OCI-LY1 (cell line): Measurements from ENCODE around the gene TGM1.

Source experiments
- H2AFZ ChIP-seq: fragments of 200-600 bp; sonication (generic), shearing (Covaris generic); 2 replicates; pipeline ENCODE4 v1.6.0; 2014; ENCODE audit warnings: antibody characterized with exemption, mild to moderate bottlenecking, low read length
- H3F3A ChIP-seq: fragments of 200-600 bp; sonication (generic), shearing (Covaris generic); 2 replicates; pipeline ENCODE4 v1.6.0; 2014; ENCODE audit warnings: mild to moderate bottlenecking, antibody characterized with exemption, low read length, moderate library complexity; ENCODE audit not compliant: insufficient read depth
- H3K27ac ChIP-seq: fragments of 200-600 bp; sonication (generic); 2 replicates; pipeline ENCODE4 v1.5.1; 2014; ENCODE audit warnings: low read length, mixed run types, mild to moderate bottlenecking, low read depth; ENCODE audit not compliant: poor library complexity, severe bottlenecking
- H3K27me3 ChIP-seq: fragments of 200-600 bp; sonication (generic); 2 replicates; pipeline ENCODE4 v1.6.0; 2014; ENCODE audit warnings: antibody characterized with exemption, mild to moderate bottlenecking, low read length, moderate library complexity; ENCODE audit not compliant: insufficient read depth
- H3K36me3 ChIP-seq: fragments of 200-600 bp; sonication (generic); 2 replicates; pipeline ENCODE4 v1.6.1; 2014; ENCODE audit warnings: mild to moderate bottlenecking, antibody characterized with exemption, low read length, moderate library complexity, mixed read lengths; ENCODE audit not compliant: insufficient read depth
- H3K4me1 ChIP-seq: fragments of 200-600 bp; sonication (generic); 2 replicates; pipeline ENCODE4 v1.5.1; 2014; ENCODE audit warnings: mild to moderate bottlenecking, low read length, moderate library complexity; ENCODE audit not compliant: insufficient read depth, severe bottlenecking
- H3K4me2 ChIP-seq: fragments of 200-600 bp; sonication (generic), shearing (Covaris generic); 2 replicates; pipeline ENCODE4 v1.6.1; 2014; ENCODE audit warnings: low read length
- H3K4me3 ChIP-seq: fragments of 200-600 bp; sonication (generic); 2 replicates; pipeline ENCODE4 v1.5.1; 2014; ENCODE audit warnings: low read length, low read depth, mild to moderate bottlenecking, mixed read lengths; ENCODE audit not compliant: poor library complexity, severe bottlenecking
- H3K79me2 ChIP-seq: fragments of 200-600 bp; shearing (Covaris generic); 2 replicates; pipeline ENCODE4 v1.6.1; 2016; ENCODE audit warnings: mixed run types, low read length, mixed read lengths; ENCODE audit not compliant: insufficient read depth
- H3K9ac ChIP-seq: fragments of 200-600 bp; sonication (generic), shearing (Covaris generic); 2 replicates; pipeline ENCODE4 v1.6.1; 2014; ENCODE audit warnings: mild to moderate bottlenecking, low read length, mixed read lengths
- H3K9me2 ChIP-seq: fragments of 200-600 bp; sonication (generic), shearing (Covaris generic); 2 replicates; pipeline ENCODE4 v1.6.1; 2014; ENCODE audit warnings: low read depth, mild to moderate bottlenecking, low read length, mixed read lengths
- H3K9me3 ChIP-seq: fragments of 200-600 bp; shearing (Covaris generic); 2 replicates; pipeline ENCODE4 v1.6.1; 2014; ENCODE audit warnings: low read length, mixed read lengths
- H4K20me1 ChIP-seq: fragments of 200-600 bp; sonication (generic), shearing (Covaris generic); 2 replicates; pipeline ENCODE4 v1.6.0; 2016; ENCODE audit warnings: mild to moderate bottlenecking, low read length; ENCODE audit not compliant: insufficient read depth
- EZH2 ChIP-seq: fragments of 200-600 bp; sonication (generic), shearing (Covaris generic); IDR thresholded peaks from 2 replicates; pipeline ENCODE4 v1.8.0; 2017; ENCODE audit warnings: borderline replicate concordance, mixed run types, mild to moderate bottlenecking, antibody characterized with exemption, low read length, moderate library complexity, mixed read lengths
- TF ChIP-seq, protein P1 (sequence below): fragments of 200-600 bp; sonication (generic), shearing (Covaris generic); IDR thresholded peaks from 2 replicates; pipeline ENCODE4 v1.5.1; 2017; ENCODE audit warnings: mild to moderate bottlenecking, antibody characterized with exemption, low read length, moderate library complexity, mixed read lengths

TGM1 gene

DNA sequence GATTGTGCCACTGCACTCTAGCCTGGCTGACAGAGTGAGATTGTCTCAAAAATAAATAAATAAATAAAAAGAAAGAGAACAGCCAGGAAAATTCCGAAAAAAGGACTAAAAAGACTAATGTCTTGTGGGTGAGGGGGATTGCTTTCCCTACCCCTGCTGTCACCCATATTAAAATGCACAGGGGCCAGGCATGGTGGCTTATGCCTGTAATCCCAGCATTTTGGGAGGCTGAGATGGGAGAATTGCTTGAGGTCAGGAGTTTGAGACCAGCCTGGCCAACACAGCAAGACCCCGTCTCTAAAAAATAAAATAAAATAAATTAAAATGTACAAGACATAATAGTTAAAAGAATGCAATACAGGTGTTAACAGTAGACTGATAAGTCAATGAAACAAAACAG is 30.5 kb upstream of the TGM1 start:
- Histone ChIP-seq H3F3A (0 out of 2 replicates have a peak, but pooled peaks cover 3% of the 10 kb centered on the region), H3K27ac (no peak overlapping the region), H3K9me2 (no peaks in the 10 kb centered on the region), H3K79me2 (no peaks in the 10 kb centered on the region), H3K4me1 (peaks cover 5% of the 10 kb centered on the region), H3K4me2 (no peak overlapping the region), H3K9me3 (no peaks in the 10 kb centered on the region), H3K27me3 (no peaks in the 10 kb centered on the region), H4K20me1 (no peaks in the 10 kb centered on the region), H3K9ac (no peak overlapping the region), H3K4me3 (no peak overlapping the region), H2AFZ (no peak overlapping the region), H3K36me3 (peaks cover 47% of the 10 kb centered on the region)
- no peak for TF ChIP-seq EZH2
- TF ChIP-seq, protein P1, sequence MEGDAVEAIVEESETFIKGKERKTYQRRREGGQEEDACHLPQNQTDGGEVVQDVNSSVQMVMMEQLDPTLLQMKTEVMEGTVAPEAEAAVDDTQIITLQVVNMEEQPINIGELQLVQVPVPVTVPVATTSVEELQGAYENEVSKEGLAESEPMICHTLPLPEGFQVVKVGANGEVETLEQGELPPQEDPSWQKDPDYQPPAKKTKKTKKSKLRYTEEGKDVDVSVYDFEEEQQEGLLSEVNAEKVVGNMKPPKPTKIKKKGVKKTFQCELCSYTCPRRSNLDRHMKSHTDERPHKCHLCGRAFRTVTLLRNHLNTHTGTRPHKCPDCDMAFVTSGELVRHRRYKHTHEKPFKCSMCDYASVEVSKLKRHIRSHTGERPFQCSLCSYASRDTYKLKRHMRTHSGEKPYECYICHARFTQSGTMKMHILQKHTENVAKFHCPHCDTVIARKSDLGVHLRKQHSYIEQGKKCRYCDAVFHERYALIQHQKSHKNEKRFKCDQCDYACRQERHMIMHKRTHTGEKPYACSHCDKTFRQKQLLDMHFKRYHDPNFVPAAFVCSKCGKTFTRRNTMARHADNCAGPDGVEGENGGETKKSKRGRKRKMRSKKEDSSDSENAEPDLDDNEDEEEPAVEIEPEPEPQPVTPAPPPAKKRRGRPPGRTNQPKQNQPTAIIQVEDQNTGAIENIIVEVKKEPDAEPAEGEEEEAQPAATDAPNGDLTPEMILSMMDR, result no peak

DNA sequence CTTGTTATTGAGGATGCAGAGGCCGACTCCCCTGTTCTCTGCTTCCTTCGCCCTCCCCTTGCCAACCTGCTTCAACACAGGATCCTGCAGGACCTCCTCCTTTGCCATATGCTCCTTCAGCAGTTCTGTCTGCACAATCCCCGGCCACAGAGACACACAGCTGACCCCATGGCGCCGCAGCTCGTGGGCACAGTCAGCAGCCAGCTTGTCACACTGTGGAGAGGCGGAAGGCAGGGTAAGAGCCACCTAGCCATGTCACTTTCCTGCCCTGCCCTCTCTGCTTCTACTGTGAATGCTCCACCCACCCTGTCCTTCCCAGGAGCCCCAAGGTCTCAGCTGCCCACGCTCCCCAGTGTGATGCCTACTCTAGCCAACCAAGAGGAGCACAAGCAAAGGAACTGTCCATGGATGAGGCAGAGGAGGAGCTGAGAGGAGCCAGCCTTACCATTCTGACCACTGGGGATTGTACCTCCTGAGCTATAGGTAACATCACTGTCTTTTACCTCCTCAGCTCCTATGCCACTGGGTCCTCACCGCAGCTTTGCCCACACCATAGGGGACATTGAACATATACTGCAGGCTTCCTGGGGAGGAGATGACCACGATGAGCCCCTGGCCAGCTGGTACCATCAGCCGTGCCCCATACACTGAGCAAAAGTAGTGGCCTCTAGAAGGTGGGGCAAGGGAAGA is 29.3 kb upstream of the TGM1 start:
- Histone ChIP-seq H3F3A (no peaks in the 10 kb centered on the region), H3K27ac (no peak overlapping the region), H3K4me3 (no peak overlapping the region), H3K79me2 (no peaks in the 10 kb centered on the region), H3K9me3 (no peaks in the 10 kb centered on the region), H2AFZ (no peak overlapping the region), H3K36me3 (peaks cover 47% of the 10 kb centered on the region), H3K27me3 (no peaks in the 10 kb centered on the region), H3K9me2 (no peaks in the 10 kb centered on the region), H4K20me1 (no peaks in the 10 kb centered on the region), H3K4me1 (no peaks in the 10 kb centered on the region), H3K9ac (no peak overlapping the region), H3K4me2 (no peak overlapping the region)
- no peak for TF ChIP-seq EZH2
- TF ChIP-seq, protein P1, result no peak

DNA sequence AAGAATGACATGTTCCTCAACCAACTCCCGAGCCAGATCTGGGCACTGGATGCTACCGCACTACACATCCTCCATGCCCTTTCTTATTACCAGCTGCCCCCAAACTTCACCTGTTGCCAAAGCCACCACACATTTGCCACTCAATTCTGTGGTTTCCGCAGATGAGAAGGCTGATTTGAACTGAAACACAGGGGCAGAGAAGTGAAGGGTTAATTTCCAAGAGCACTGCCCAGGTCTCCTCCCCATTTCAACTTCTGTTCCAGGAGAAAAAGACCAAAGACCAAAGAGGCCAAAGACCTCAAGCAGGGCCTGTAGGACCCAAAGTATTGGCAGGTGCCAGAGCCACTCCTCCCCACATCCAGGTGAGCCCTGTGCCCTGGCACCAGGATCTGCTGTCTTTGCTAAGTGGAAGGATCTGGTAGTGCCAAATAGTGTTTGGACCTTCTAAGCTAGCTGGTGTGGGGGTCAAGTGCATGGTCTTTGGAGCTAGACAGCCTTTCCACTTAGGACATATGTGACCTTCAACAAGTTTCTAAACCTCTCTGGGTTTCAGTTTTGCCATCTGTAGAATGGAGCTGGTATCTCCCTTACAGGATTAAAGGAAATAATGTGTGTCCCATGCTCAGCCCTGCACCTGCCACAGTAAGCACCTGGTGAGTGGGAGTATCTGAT is 28.6 kb upstream of the TGM1 start:
- peaks cover 45% of the 10 kb centered on the region for H3K36me3 ChIP-seq
- no peak overlapping the region for H3K4me3 ChIP-seq
- H3K9ac ChIP-seq, result no peak overlapping the region
- H3K4me2 ChIP-seq, result no peak overlapping the region
- H3K9me3 ChIP-seq, result no peaks in the 10 kb centered on the region
- TF ChIP-seq, protein P1, result no peak
- no peak for TF ChIP-seq EZH2
- H2AFZ ChIP-seq, result no peak overlapping the region
- no peaks in the 10 kb centered on the region for H3K27me3 ChIP-seq
- no peaks in the 10 kb centered on the region for H4K20me1 ChIP-seq
- no peaks in the 10 kb centered on the region for H3K4me1 ChIP-seq
- H3K27ac ChIP-seq, result no peak overlapping the region
- no peaks in the 10 kb centered on the region for H3K9me2 ChIP-seq
- no peaks in the 10 kb centered on the region for H3K79me2 ChIP-seq
- H3F3A ChIP-seq, result no peaks in the 10 kb centered on the region
